Right lobe of liver (tissue), 6 donors: Measurements from ENCODE around the gene WSCD2. TPM values are rescaled to one million over a fixed set of nuclear protein-coding genes. Genes with fewer than 3 reads are reported as not detected.

Experiments
- ATAC-seq, 4 donors: fragments of 200-7000 bp; cut with Tn5 transposase; one replicate each; pipeline ENCODE4 v1.9.1; 2020; ENCODE audit warnings: mild to moderate bottlenecking in 4 of 4, moderate library complexity in 4 of 4
- DNase-seq, 3 donors: peaks; one replicate each; pipeline ENCODE4 v3.0.0-alpha.2; 2020
- H3K27ac ChIP-seq, 3 donors: fragments of 200-600 bp; one replicate each; pipeline ENCODE4 v1.8.0; 2022
- H3K27me3 ChIP-seq, 2 donors: fragments of 200-600 bp; one replicate each; pipeline ENCODE4 v1.8.0; 2022
- H3K36me3 ChIP-seq, 4 donors: fragments of 200-600 bp; sonication (generic) in 1 of 4; one replicate each; pipeline versions ENCODE4 v1.5.1 to v1.8.0; 2017 to 2022; ENCODE audit warnings: control low read depth in 1 of 4
- H3K4me1 ChIP-seq, 4 donors: fragments of 200-600 bp; sonication (generic) in 1 of 4; one replicate each; pipeline versions ENCODE4 v1.5.1 to v1.8.0; 2017 to 2022; ENCODE audit warnings: control low read depth in 1 of 4
- H3K4me3 ChIP-seq, 3 donors: fragments of 200-600 bp; one replicate each; pipeline ENCODE4 v1.8.0; 2022
- H3K9me3 ChIP-seq, 4 donors: fragments of 200-600 bp; sonication (generic) in 1 of 4; one replicate each; pipeline versions ENCODE4 v1.5.1 to v1.8.0; 2017 to 2022; ENCODE audit warnings: control low read depth in 1 of 4
- CTCF ChIP-seq, 4 donors: fragments of 200-600 bp in 3 of 4; fragments of 450-650 bp in 1 of 4; IDR thresholded peaks; one replicate each; pipeline versions ENCODE4 v1.5.1 to v1.8.0; 2016 to 2022; ENCODE audit warnings: antibody characterized with exemption in 4 of 4, mild to moderate bottlenecking in 2 of 4
- POLR2A ChIP-seq: fragments of 450-650 bp; IDR thresholded peaks from one replicate; pipeline ENCODE4 v1.6.1; 2017; ENCODE audit warnings: antibody characterized with exemption, mild to moderate bottlenecking
- WGBS: methylation state at CpG from one replicate; pipeline ENCODE4 v1.1.6; 2018; ENCODE audit warnings: low coverage, low lambda C conversion rate; ENCODE audit not compliant: insufficient coverage; ENCODE audit errors: missing lambda C conversion rate; 5-methylcytosine and 5-hydroxymethylcytosine counted together
- intact Hi-C, 2 donors: fragments of 100-400 bp; cut with DNase I; formaldehyde crosslinking; loops; one replicate each; pipeline versions ENCODE4 v1.11.2 to v1.14.1; 2022
- total RNA-seq, 6 experiments: library from RNA; depleted of rRNA in 2 of 6; stranded (reverse); fragments of >200 nt in 2 of 6; fragmentation: NEBNext Ultra II Directional in 3 of 6; extraction: Animal tissue kit (Norgen Biotek cat#: 25700) in 3 of 6; gene quantifications; one replicate each; pipeline versions ENCODE4 v1.1.0 to v1.2.4, GENCODE V29; 2016 to 2023
- donor health status: DM: no; HTN: yes; CAD: no.
- donor health status: DM: no; HTN: no; CAD: no.
- donor health status: DM: no; HTN: no; CAD: no.
- donor health status: DM: no; HTN: yes; CAD: no.
- donor health status: DM: no; HTN: yes; CAD: no.

The WSCD2 gene
- total RNA-seq, 6 experiments from 2014 or later, result not detected

- no peaks in the 10 kb centered on the region for H3K4me1 ChIP-seq
- DNase-seq (no peak), ATAC-seq (no peak)
- no peaks in the 10 kb centered on the region for H3K27me3 ChIP-seq
- intact Hi-C loops, result no loop called here
- TF ChIP-seq CTCF (IDR thresholded peaks at IDR 0.05) (no peak), POLR2A (no peak)
- H3K36me3 ChIP-seq, result no peaks in the 10 kb centered on the region
- peaks cover 0 to 8% (median 0%) of the 10 kb centered on the region in 4 donors for H3K9me3 ChIP-seq
- H3K4me3 ChIP-seq, result no peak overlapping the region
- H3K27ac ChIP-seq, result no peak overlapping the region
- 66% methylated on average over 6 of the region's 9 CpGs for WGBS
Observed at GRCh38 chr12:108204117-108204987, 75.3 kb downstream of the WSCD2 start.

- TF ChIP-seq CTCF (IDR thresholded peaks at IDR 0.05) (no peak), POLR2A (no peak)
- H3K9me3 ChIP-seq, result peaks cover 0 to 8% (median 0%) of the 10 kb centered on the region in 4 donors
- H3K4me3 ChIP-seq, result no peak overlapping the region
- intact Hi-C loops, result no loop called here
- H3K27me3 ChIP-seq, result no peaks in the 10 kb centered on the region
- no peaks in the 10 kb centered on the region for H3K4me1 ChIP-seq
- H3K27ac ChIP-seq, result no peak overlapping the region
- no peak for ATAC-seq
- no peak for DNase-seq
- H3K36me3 ChIP-seq, result no peaks in the 10 kb centered on the region
- no CpG with 5 or more reads among the region's 1 CpG for WGBS
Observed at GRCh38 chr12:108205864-108206263, 76.8 kb downstream of the WSCD2 start.

- ATAC-seq, result no peak
- Histone ChIP-seq H3K4me1 (no peaks in the 10 kb centered on the region), H3K27ac (no peak overlapping the region), H3K27me3 (no peaks in the 10 kb centered on the region), H3K9me3 (peaks cover 0 to 6% (median 0%) of the 10 kb centered on the region in 4 donors), H3K36me3 (no peaks in the 10 kb centered on the region), H3K4me3 (no peak overlapping the region)
- intact Hi-C loops, result no loop called here
- no peak for DNase-seq
- WGBS, result 2% methylated on average over 3 of the region's 3 CpGs
- TF ChIP-seq CTCF (IDR thresholded peaks at IDR 0.05), result no peak
- TF ChIP-seq POLR2A, result no peak
Observed at GRCh38 chr12:108207791-108208730, 79.0 kb downstream of the WSCD2 start.

- no peaks in the 10 kb centered on the region for H3K36me3 ChIP-seq
- no peak overlapping the region for H3K27ac ChIP-seq
- H3K4me3 ChIP-seq, result no peak overlapping the region
- H3K4me1 ChIP-seq, result no peaks in the 10 kb centered on the region
- intact Hi-C loops, result no loop called here
- WGBS, result 73% methylated on average over 12 of the region's 22 CpGs
- no peak for TF ChIP-seq CTCF (IDR thresholded peaks at IDR 0.05)
- DNase-seq (no peak), ATAC-seq (peak in 1 of 4 donors; percentile 34)
- H3K9me3 ChIP-seq, result no peaks in the 10 kb centered on the region
- H3K27me3 ChIP-seq, result peaks cover 0 to 5% of the 10 kb centered on the region in 2 donors
Observed at GRCh38 chr12:108210001-108210400, 80.9 kb downstream of the WSCD2 start.
